Measurements from ENCODE around the gene ALAD.
"Not testable (repeated sequence)": the region's sequence is repeated elsewhere in the genome, so short reads cannot be mapped to it uniquely, and the experiment has no call there.

ALAD gene

GRCh38 chr9:113401027-113401792 lies at the start of gene ALAD:
ALAD (minus strand) TSS chr9:113401284; CDS start chr9:113393559, 7,725 bp downstream.
- DNase-seq: peak; percentile 99

- DNase-seq: no peak
Observed at GRCh38 chr9:113449376-113449775, 48.3 kb upstream of the ALAD start.

- peak; percentile 56 for DNase-seq
Observed at GRCh38 chr9:113446323-113446740, 45.2 kb upstream of the ALAD start.

- DNase-seq: no peak
Observed at GRCh38 chr9:113444736-113445135, 43.7 kb upstream of the ALAD start.

GRCh38 chr9:113437716-113438115 lies 36.6 kb upstream of the ALAD start:
- DNase-seq: not testable (repeated sequence)

- DNase-seq: no peak
Observed at GRCh38 chr9:113436728-113437515, 35.8 kb upstream of the ALAD start.

GRCh38 chr9:113431191-113431590 lies 30.1 kb upstream of the ALAD start:
- no peak for DNase-seq

- no peak for DNase-seq
Observed at GRCh38 chr9:113428062-113428615, 27.1 kb upstream of the ALAD start.

- DNase-seq: no peak
Observed at GRCh38 chr9:113427629-113428028, 26.5 kb upstream of the ALAD start.

- no peak for DNase-seq
Observed at GRCh38 chr9:113426701-113427100, 25.6 kb upstream of the ALAD start.

GRCh38 chr9:113425072-113425471 lies 24.0 kb upstream of the ALAD start:
- DNase-seq: no peak

- no peak for DNase-seq
Observed at GRCh38 chr9:113421726-113422125, 20.6 kb upstream of the ALAD start.

- DNase-seq: no peak
Observed at GRCh38 chr9:113417370-113417769, 16.3 kb upstream of the ALAD start.

- DNase-seq: no peak
Observed at GRCh38 chr9:113416149-113416721, 15.2 kb upstream of the ALAD start.

- DNase-seq: peak; percentile 95
Observed at GRCh38 chr9:113410207-113410864, 9.3 kb upstream of the ALAD start, which contains the start of the genes C9orf43 and POLE3. C9orf43 (plus strand) TSS chr9:113410747; CDS start chr9:113413494, 2,747 bp downstream. POLE3 (minus strand) TSS chr9:113410675; CDS start chr9:113410293, 382 bp downstream.

- DNase-seq: no peak
Observed at GRCh38 chr9:113409883-113410206, 8.8 kb upstream of the ALAD start.

- DNase-seq: no peak
Observed at GRCh38 chr9:113409481-113409880, 8.4 kb upstream of the ALAD start.

- DNase-seq: peak; percentile 76
Observed at GRCh38 chr9:113406873-113407511, 5.9 kb upstream of the ALAD start.

- DNase-seq: not testable (repeated sequence)
Observed at GRCh38 chr9:113406353-113406752, 5.3 kb upstream of the ALAD start.

GRCh38 chr9:113403646-113404045 lies 2.6 kb upstream of the ALAD start:
- no peak for DNase-seq

GRCh38 chr9:113399646-113400200 lies 1.4 kb downstream of the ALAD start:
- no peak for DNase-seq

- DNase-seq: no peak
Observed at GRCh38 chr9:113398796-113399195, 2.3 kb downstream of the ALAD start.
